A549 treated with ZK216348 at 1 μM for 4 hours (cell line): ENCODE results near the gene PIANP. TPM values are rescaled to one million over a fixed set of nuclear protein-coding genes. Genes with fewer than 3 reads are reported as not detected.

Experiments
- total RNA-seq: library from RNA; stranded (reverse); fragments of 200-300 nt; extraction: Qiagen RNA extraction; gene quantifications from 5 replicates; pipeline ENCODE4 v1.2.3, GENCODE V29; 2022; ENCODE audit warnings: low read depth

Gene PIANP
- total RNA-seq = 0.68 to 1.3 TPM (median 0.97 TPM) in 5 replicates

GRCh38 chr12:6700646-6701051, at the start of gene PIANP:
Gene PIANP (minus strand): TSS chr12:6700815. CDS start chr12:6698061, 2,754 bp downstream.

GRCh38 chr12:6723607-6724408, 23.2 kb upstream of the PIANP start, which contains the start of gene COPS7A:
Gene COPS7A (plus strand): TSS chr12:6724046. CDS start chr12:6724657, 611 bp downstream.

GRCh38 chr12:6688999-6689882, 11.4 kb downstream of the PIANP start, which contains the start of gene ZNF384:
Gene ZNF384 (minus strand): TSS chr12:6689375. CDS start chr12:6679520, 9,855 bp downstream.

GRCh38 chr12:6662906-6663742, 37.5 kb downstream of the PIANP start, which contains the start of gene ING4:
Gene ING4 (minus strand): TSS chr12:6663119. CDS start chr12:6663101, 18 bp downstream.

GRCh38 chr12:6647083-6647604, 53.5 kb downstream of the PIANP start, which contains the start of gene ACRBP:
Gene ACRBP (minus strand): TSS chr12:6647432. CDS start chr12:6647366, 66 bp downstream.

Other genes with a start within 250 kb of the PIANP start
- 2.4 to 3.8 TPM (median 3.7 TPM) in 5 replicates for gene TAPBPL, start 248.8 kb downstream of the PIANP start, total RNA-seq
- gene VAMP1, start 230.1 kb downstream of the PIANP start, total RNA-seq = 9.0 to 12.6 TPM (median 12.2 TPM) in 5 replicates
- 267 to 374 TPM (median 329 TPM) in 5 replicates for gene MRPL51, start 207.6 kb downstream of the PIANP start, total RNA-seq
- 52.1 to 69.4 TPM (median 63.1 TPM) in 5 replicates for gene NCAPD2, start 206.7 kb downstream of the PIANP start, total RNA-seq
- 5,971 to 9,033 TPM (median 8,788 TPM) in 5 replicates for gene GAPDH, start 166.3 kb downstream of the PIANP start, total RNA-seq
- 1.6 to 2.5 TPM (median 2.2 TPM) in 5 replicates for gene IFFO1, start 144.8 kb downstream of the PIANP start, total RNA-seq
- gene NOP2, start 132.5 kb downstream of the PIANP start, total RNA-seq = 89.7 to 116 TPM (median 103 TPM) in 5 replicates
- gene CHD4, start 93.4 kb downstream of the PIANP start, total RNA-seq = 60.1 to 82.5 TPM (median 69.6 TPM) in 5 replicates
- gene LPAR5, start 64.9 kb downstream of the PIANP start, total RNA-seq = 0.42 to 1.1 TPM (median 0.76 TPM) in 5 replicates
- 0.29 to 0.48 TPM (median 0.38 TPM) in 4 of 5 replicates, not detected in the other for gene ACRBP, start 53.4 kb downstream of the PIANP start, total RNA-seq
- 11.3 to 18.6 TPM (median 14.4 TPM) in 5 replicates for gene ING4, start 37.7 kb downstream of the PIANP start, total RNA-seq
- gene ZNF384, start 11.4 kb downstream of the PIANP start, total RNA-seq = 49.6 to 66.0 TPM (median 62.9 TPM) in 5 replicates
- 46.4 to 60.7 TPM (median 58.3 TPM) in 5 replicates for gene COPS7A, start 23.2 kb upstream of the PIANP start, total RNA-seq
- gene MLF2, start 52.3 kb upstream of the PIANP start, total RNA-seq = 221 to 313 TPM (median 302 TPM) in 5 replicates
- 687 to 1,137 TPM (median 1,048 TPM) in 5 replicates for gene PTMS, start 65.5 kb upstream of the PIANP start, total RNA-seq
- 0.79 to 2.2 TPM (median 1.6 TPM) in 5 replicates for gene LAG3, start 71.7 kb upstream of the PIANP start, total RNA-seq
- gene CD4, start 88.7 kb upstream of the PIANP start, total RNA-seq = not detected in 5 replicates
- 0.39 to 0.87 TPM (median 0.56 TPM) in 5 replicates for gene GPR162, start 121.0 kb upstream of the PIANP start, total RNA-seq
- gene P3H3, start 127.6 kb upstream of the PIANP start, total RNA-seq = 14.2 to 32.8 TPM (median 27.5 TPM) in 5 replicates
- gene GNB3, start 140.1 kb upstream of the PIANP start, total RNA-seq = 2.1 to 2.7 TPM (median 2.3 TPM) in 5 replicates
- gene CDCA3, start 150.5 kb upstream of the PIANP start, total RNA-seq = 68.4 to 85.8 TPM (median 72.7 TPM) in 5 replicates
- gene USP5, start 151.3 kb upstream of the PIANP start, total RNA-seq = 76.4 to 97.4 TPM (median 80.0 TPM) in 5 replicates
- gene TPI1, start 166.7 kb upstream of the PIANP start, total RNA-seq = 1,281 to 1,662 TPM (median 1,628 TPM) in 5 replicates
- gene SPSB2, start 172.5 kb upstream of the PIANP start, total RNA-seq = 19.2 to 36.2 TPM (median 30.5 TPM) in 5 replicates
- gene LRRC23, start 204.0 kb upstream of the PIANP start, total RNA-seq = 15.7 to 21.7 TPM (median 17.3 TPM) in 5 replicates
- gene ENO2, start 213.8 kb upstream of the PIANP start, total RNA-seq = 32.7 to 43.8 TPM (median 41.2 TPM) in 5 replicates
- gene ATN1, start 227.1 kb upstream of the PIANP start, total RNA-seq = 36.6 to 87.8 TPM (median 83.1 TPM) in 5 replicates
- not detected in 5 replicates for gene RNU7-1, start 243.0 kb upstream of the PIANP start, total RNA-seq
- gene C12orf57, start 243.2 kb upstream of the PIANP start, total RNA-seq = 240 to 311 TPM (median 303 TPM) in 5 replicates